Neural progenitor cell (in vitro differentiated cells): ENCODE results near the gene ENO3. TPM values are rescaled to one million over a fixed set of nuclear protein-coding genes. Genes with fewer than 3 reads are reported as not detected.

Experiments used
- DNase-seq: peaks from one replicate; pipeline ENCODE4 v3.0.0-alpha.2; 2016; ENCODE audit warnings: low spot score
- H2AFZ ChIP-seq: fragments of 200-600 bp; sonication (generic); replicated peaks from 2 replicates; pipeline ENCODE4 v1.6.1; 2016; ENCODE audit warnings: antibody characterized with exemption
- H3F3A ChIP-seq: fragments of 200-600 bp; sonication (generic); 2 replicates; pipeline ENCODE4 v1.6.1; 2016; ENCODE audit warnings: antibody characterized with exemption, low read depth
- H3K27ac ChIP-seq: fragments of 200-600 bp; sonication (generic); 2 replicates; pipeline ENCODE4 v1.5.1; 2016; ENCODE audit warnings: mild to moderate bottlenecking
- H3K27me3 ChIP-seq: fragments of 200-600 bp; sonication (generic); 2 replicates; pipeline ENCODE4 v1.6.1; 2016; ENCODE audit warnings: mild to moderate bottlenecking, moderate library complexity
- H3K36me3 ChIP-seq: fragments of 200-600 bp; sonication (generic); 2 replicates; pipeline ENCODE4 v1.5.1; 2016
- H3K4me1 ChIP-seq: fragments of 200-600 bp; sonication (generic); 2 replicates; pipeline ENCODE4 v1.6.1; 2016; ENCODE audit warnings: mixed run types
- H3K4me2 ChIP-seq: fragments of 200-600 bp; sonication (generic); 2 replicates; pipeline ENCODE4 v1.6.1; 2016
- H3K4me3 ChIP-seq: fragments of 200-600 bp; sonication (generic); 2 replicates; pipeline ENCODE4 v1.5.1; 2016
- H3K79me2 ChIP-seq: fragments of 200-600 bp; sonication (generic); 2 replicates; pipeline ENCODE4 v1.6.1; 2016; ENCODE audit warnings: low read depth
- H3K9ac ChIP-seq: fragments of 200-600 bp; sonication (generic); 2 replicates; pipeline ENCODE4 v1.6.1; 2016
- H3K9me3 ChIP-seq: fragments of 200-600 bp; sonication (generic); 2 replicates; pipeline ENCODE4 v1.5.1; 2016; ENCODE audit warnings: low read depth
- H4K20me1 ChIP-seq: fragments of 200-600 bp; sonication (generic); 2 replicates; pipeline ENCODE4 v1.6.1; 2016; ENCODE audit warnings: low read depth
- H3K27ac Mint-ChIP-seq: 3 replicates; pipeline ENCODE4 v1.8.0; 2021; ENCODE audit warnings: mixed read lengths
- H3K27me3 Mint-ChIP-seq: 2 replicates; pipeline ENCODE4 v1.8.0; 2022; ENCODE audit warnings: low read depth, mild to moderate bottlenecking, inconsistent platforms, moderate library complexity, mixed read lengths; ENCODE audit not compliant: insufficient read depth
- H3K36me3 Mint-ChIP-seq: 3 replicates; pipeline ENCODE4 v1.8.0; 2021; ENCODE audit warnings: mixed read lengths
- H3K4me1 Mint-ChIP-seq: 3 replicates; pipeline ENCODE4 v1.8.0; 2021; ENCODE audit warnings: mixed read lengths
- H3K4me3 Mint-ChIP-seq: 3 replicates; pipeline ENCODE4 v1.8.0; 2021; ENCODE audit warnings: mild to moderate bottlenecking, moderate library complexity, mixed read lengths
- H3K9me3 Mint-ChIP-seq: 3 replicates; pipeline ENCODE4 v1.8.0; 2020; ENCODE audit warnings: mixed read lengths
- CTCF ChIP-seq: fragments of 200-600 bp; sonication (generic); IDR thresholded peaks from 2 replicates; pipeline ENCODE4 v1.5.1; 2017; ENCODE audit warnings: antibody characterized with exemption, mild to moderate bottlenecking
- EZH2 ChIP-seq: fragments of 200-600 bp; sonication (generic); IDR thresholded peaks from 2 replicates; pipeline ENCODE4 v1.6.1; 2017; ENCODE audit warnings: antibody characterized with exemption, mild to moderate bottlenecking, moderate library complexity
- EZH2phosphoT487 ChIP-seq: fragments of 200-600 bp; sonication (generic); IDR thresholded peaks from 2 replicates; pipeline ENCODE4 v1.6.1; 2017; ENCODE audit warnings: antibody characterized with exemption
- total RNA-seq: library from RNA; depleted of rRNA; stranded (reverse); fragments of >200 nt; gene quantifications from 2 replicates; pipeline ENCODE4 v1.2.3, GENCODE V29; 2015; ENCODE audit warnings: low replicate concordance

ENO3 gene
- total RNA-seq, 1 donor from 2014 or later: 20.8 TPM

- H4K20me1 ChIP-seq: peaks cover 18% of the 10 kb centered on the region
- Mint-ChIP-seq H3K9me3 (no peaks in the 10 kb centered on the region), H3K4me3 (peak overlapping the region; percentile 91), H3K36me3 (peaks cover 16% of the 10 kb centered on the region), H3K27ac (no peak overlapping the region), H3K4me1 (peaks cover 10% of the 10 kb centered on the region), H3K27me3 (peaks cover 9% of the 10 kb centered on the region)
- no peaks in the 10 kb centered on the region for H3K36me3 ChIP-seq
- H3K27me3 ChIP-seq: peaks cover 32% of the 10 kb centered on the region
- peaks cover 23% of the 10 kb centered on the region for H3K79me2 ChIP-seq
- H3F3A ChIP-seq: no peaks in the 10 kb centered on the region
- H3K27ac ChIP-seq: no peak overlapping the region
- H3K4me2 ChIP-seq: peak overlapping the region; percentile 93
- no peaks in the 10 kb centered on the region for H3K9me3 ChIP-seq
- peak; percentile 90 for DNase-seq
- peak overlapping the region; percentile 92 for H3K4me3 ChIP-seq
- peaks cover 16% of the 10 kb centered on the region for H3K4me1 ChIP-seq
- no peak for TF ChIP-seq CTCF
- no peak for TF ChIP-seq EZH2phosphoT487
- no peak for TF ChIP-seq EZH2
- peak overlapping the region; percentile 20 for H3K9ac ChIP-seq
- H2AFZ ChIP-seq: peak overlapping the region; percentile 84
Measured at GRCh38 chr17:4998027-4998731, 47.3 kb downstream of the ENO3 start.

GRCh38 chr17:4998732-4999429 is 48.0 kb downstream of the ENO3 start:
- Histone ChIP-seq H3K4me2 (peak overlapping the region; percentile 93), H3K9ac (peak overlapping the region; percentile 20), H2AFZ (peak overlapping the region; percentile 84), H4K20me1 (peaks cover 18% of the 10 kb centered on the region), H3K9me3 (no peaks in the 10 kb centered on the region), H3F3A (no peaks in the 10 kb centered on the region), H3K27ac (no peak overlapping the region), H3K36me3 (peaks cover 2% of the 10 kb centered on the region), H3K4me1 (peaks cover 16% of the 10 kb centered on the region), H3K4me3 (peak overlapping the region; percentile 92), H3K27me3 (peaks cover 32% of the 10 kb centered on the region), H3K79me2 (peaks cover 23% of the 10 kb centered on the region)
- peak; percentile 43 for DNase-seq
- TF ChIP-seq EZH2: no peak
- no peak for TF ChIP-seq CTCF
- TF ChIP-seq EZH2phosphoT487: no peak
- Mint-ChIP-seq H3K27me3 (peaks cover 9% of the 10 kb centered on the region), H3K9me3 (no peaks in the 10 kb centered on the region), H3K4me3 (peak overlapping the region; percentile 91), H3K36me3 (peaks cover 21% of the 10 kb centered on the region), H3K27ac (no peak overlapping the region), H3K4me1 (peaks cover 10% of the 10 kb centered on the region)

DNA sequence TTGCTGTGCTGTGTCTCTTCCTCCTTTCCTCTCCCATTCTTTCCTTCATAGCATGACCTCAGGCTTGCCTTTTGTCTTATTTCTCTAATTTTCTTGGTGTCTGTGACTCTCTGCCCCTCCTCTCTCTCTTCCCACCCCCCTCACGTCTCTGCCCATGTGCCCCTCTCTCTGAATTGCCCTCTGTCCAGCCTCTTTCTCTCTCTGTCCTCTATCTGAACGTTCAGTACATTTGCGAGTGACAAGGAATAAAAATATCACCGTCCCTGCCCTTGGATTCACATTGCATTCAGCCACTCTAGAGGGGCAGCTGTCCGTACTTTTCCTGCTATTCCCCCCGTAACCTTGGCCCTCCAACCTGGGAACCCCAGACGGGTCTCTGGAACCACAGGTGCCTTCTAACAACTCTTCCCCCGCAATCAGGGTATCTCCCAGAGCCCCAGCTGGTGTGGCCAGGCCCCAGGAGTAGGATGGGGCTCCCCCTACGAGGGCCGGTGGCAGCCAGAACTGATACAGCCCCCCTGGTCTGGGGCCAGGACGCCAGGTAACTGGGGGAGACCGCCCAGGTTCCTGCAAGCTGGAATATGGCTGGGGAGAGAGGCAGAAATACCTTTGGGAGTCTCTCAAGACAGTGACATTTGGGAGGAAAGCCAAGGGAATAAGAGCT is 48.6 kb downstream of the ENO3 start:
- Mint-ChIP-seq H3K4me3 (peak overlapping the region; percentile 91), H3K27me3 (peaks cover 9% of the 10 kb centered on the region), H3K9me3 (no peaks in the 10 kb centered on the region), H3K27ac (no peak overlapping the region), H3K4me1 (peaks cover 10% of the 10 kb centered on the region), H3K36me3 (peaks cover 27% of the 10 kb centered on the region)
- peaks cover 16% of the 10 kb centered on the region for H3K4me1 ChIP-seq
- peak overlapping the region; percentile 92 for H3K4me3 ChIP-seq
- H3K4me2 ChIP-seq: peak overlapping the region; percentile 93
- DNase-seq: no peak
- H2AFZ ChIP-seq: no peak overlapping the region
- H3F3A ChIP-seq: no peaks in the 10 kb centered on the region
- peaks cover 18% of the 10 kb centered on the region for H4K20me1 ChIP-seq
- H3K79me2 ChIP-seq: peaks cover 23% of the 10 kb centered on the region
- no peak overlapping the region for H3K27ac ChIP-seq
- no peak for TF ChIP-seq CTCF
- H3K27me3 ChIP-seq: peaks cover 26% of the 10 kb centered on the region
- H3K9me3 ChIP-seq: no peaks in the 10 kb centered on the region
- H3K9ac ChIP-seq: no peak overlapping the region
- H3K36me3 ChIP-seq: peaks cover 4% of the 10 kb centered on the region
